WI38 (cell line): ENCODE data around the gene HIPK2.

Experiments used
- H3K4me3 ChIP-seq: 2 replicates; pipeline ENCODE4 v1.5.1; 2011; ENCODE audit warnings: low read depth, mild to moderate bottlenecking, control low read depth, low read length
- TF ChIP-seq, protein P1 (sequence below): IDR thresholded peaks from 2 replicates; pipeline ENCODE4 v1.5.1; 2012; ENCODE audit warnings: low read depth, mild to moderate bottlenecking, control low read depth, low read length

The HIPK2 gene

DNA sequence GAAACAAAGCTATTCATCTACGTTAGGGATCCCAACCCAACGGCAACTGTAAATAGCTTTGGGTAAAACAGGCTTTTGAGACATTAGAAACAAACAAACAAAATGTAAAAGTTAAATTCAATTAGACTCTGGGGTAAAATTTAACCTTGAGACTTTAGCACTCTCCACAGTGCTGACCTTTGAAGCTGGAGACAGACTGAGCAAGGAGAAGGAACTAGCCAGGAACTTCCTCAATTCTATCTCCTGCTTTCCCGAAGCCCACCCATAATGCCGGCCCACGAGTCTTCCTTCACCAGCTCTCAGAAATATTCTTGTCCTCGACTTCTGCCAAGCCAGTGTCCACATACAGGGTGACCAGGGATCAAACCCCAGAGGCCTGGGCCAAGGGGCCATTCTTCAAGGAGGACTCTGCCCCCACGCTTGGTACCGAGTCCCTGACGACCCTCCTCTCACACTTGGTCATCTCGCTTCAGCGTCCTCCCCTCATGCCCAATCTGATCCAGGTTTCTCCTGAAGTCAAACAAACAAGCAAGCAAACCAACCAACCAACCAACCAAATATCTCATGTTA, 114.1 kb downstream of the HIPK2 start:
- H3K4me3 ChIP-seq = no peak overlapping the region
- TF ChIP-seq, protein P1, sequence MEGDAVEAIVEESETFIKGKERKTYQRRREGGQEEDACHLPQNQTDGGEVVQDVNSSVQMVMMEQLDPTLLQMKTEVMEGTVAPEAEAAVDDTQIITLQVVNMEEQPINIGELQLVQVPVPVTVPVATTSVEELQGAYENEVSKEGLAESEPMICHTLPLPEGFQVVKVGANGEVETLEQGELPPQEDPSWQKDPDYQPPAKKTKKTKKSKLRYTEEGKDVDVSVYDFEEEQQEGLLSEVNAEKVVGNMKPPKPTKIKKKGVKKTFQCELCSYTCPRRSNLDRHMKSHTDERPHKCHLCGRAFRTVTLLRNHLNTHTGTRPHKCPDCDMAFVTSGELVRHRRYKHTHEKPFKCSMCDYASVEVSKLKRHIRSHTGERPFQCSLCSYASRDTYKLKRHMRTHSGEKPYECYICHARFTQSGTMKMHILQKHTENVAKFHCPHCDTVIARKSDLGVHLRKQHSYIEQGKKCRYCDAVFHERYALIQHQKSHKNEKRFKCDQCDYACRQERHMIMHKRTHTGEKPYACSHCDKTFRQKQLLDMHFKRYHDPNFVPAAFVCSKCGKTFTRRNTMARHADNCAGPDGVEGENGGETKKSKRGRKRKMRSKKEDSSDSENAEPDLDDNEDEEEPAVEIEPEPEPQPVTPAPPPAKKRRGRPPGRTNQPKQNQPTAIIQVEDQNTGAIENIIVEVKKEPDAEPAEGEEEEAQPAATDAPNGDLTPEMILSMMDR = no peak

GRCh38 chr7:139661903-139662302, 115.9 kb downstream of the HIPK2 start:
- TF ChIP-seq, protein P1 = no peak
- no peak overlapping the region for H3K4me3 ChIP-seq

GRCh38 chr7:139661043-139661440, 116.8 kb downstream of the HIPK2 start:
- TF ChIP-seq, protein P1 = no peak
- no peak overlapping the region for H3K4me3 ChIP-seq

DNA sequence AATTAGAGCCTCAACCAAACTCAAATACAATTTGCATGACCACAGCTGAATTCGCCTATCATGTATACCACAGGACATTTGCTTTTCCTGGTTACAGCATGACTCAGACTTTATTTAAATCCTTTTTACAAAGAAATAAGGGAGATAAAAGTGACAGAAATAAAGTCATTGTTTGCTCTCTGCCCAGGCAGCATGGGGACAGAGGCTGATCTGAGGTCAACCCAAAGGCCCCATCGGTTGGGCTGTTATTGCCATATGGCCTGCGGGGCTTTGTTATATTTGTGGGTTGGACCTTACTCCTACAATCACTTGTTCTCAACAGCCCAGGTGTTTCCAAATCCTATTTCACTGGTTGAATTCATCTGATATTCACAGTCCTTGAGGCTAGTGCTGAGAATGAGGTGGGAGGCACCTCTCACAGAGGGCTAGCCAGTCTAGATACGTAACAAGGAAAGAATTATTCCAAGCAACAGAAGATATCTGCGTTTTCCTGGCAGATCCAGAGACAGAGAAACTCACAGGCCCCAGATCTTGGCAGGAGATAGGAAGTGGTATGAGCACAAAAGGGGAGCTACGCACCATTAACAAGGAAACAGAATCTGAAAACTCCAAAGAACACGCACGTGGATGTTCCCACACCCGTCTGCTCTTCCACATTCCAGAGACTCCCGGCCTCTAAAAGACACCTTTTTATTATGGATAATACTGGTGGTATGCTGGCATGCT, 117.3 kb downstream of the HIPK2 start:
- H3K4me3 ChIP-seq = no peak overlapping the region
- TF ChIP-seq, protein P1 = no peak

GRCh38 chr7:139659922-139660316, 117.9 kb downstream of the HIPK2 start:
- TF ChIP-seq, protein P1 = no peak
- no peak overlapping the region for H3K4me3 ChIP-seq

- TF ChIP-seq, protein P1 = no peak
- H3K4me3 ChIP-seq = no peak overlapping the region
Measured at GRCh38 chr7:139658908-139659675, 118.7 kb downstream of the HIPK2 start.

- no peak overlapping the region for H3K4me3 ChIP-seq
- TF ChIP-seq, protein P1 = no peak
Measured at GRCh38 chr7:139658296-139658695, 119.5 kb downstream of the HIPK2 start.
